Adrenal gland (tissue), 12 donors: ENCODE data around the gene SMIM11. TPM values are rescaled to one million over a fixed set of nuclear protein-coding genes. Genes with fewer than 3 reads are reported as not detected.
A peak's percentile ranks its signal among the peaks of the same experiment; 100 is the strongest.

ENCODE experiments used
- DNase-seq, 7 donors: peaks; one replicate each; pipeline ENCODE4 v3.0.0-alpha.2; 2019 to 2020
- H3K27ac ChIP-seq, 5 donors: fragments of 200-600 bp; sonication (generic) in 4 of 5; 1 replicate in 3 of 5; 2 replicates in 2 of 5; pipeline versions ENCODE4 v1.5.1 to v1.8.0; 2016 to 2020; ENCODE audit warnings: mild to moderate bottlenecking in 1 of 5
- H3K27me3 ChIP-seq: fragments of 200-600 bp; 2 replicates; pipeline ENCODE4 v1.8.0; 2021
- H3K36me3 ChIP-seq, 2 donors: fragments of 200-600 bp; replicated peaks in 1 of 2; 1 replicate in 1 of 2; 2 replicates in 1 of 2; pipeline versions ENCODE4 v1.5.1 to v1.8.0; 2018 to 2022
- H3K4me1 ChIP-seq, 2 donors: fragments of 200-600 bp; replicated peaks in 1 of 2; 1 replicate in 1 of 2; 2 replicates in 1 of 2; pipeline versions ENCODE4 v1.5.1 to v1.8.0; 2018 to 2021
- H3K4me3 ChIP-seq, 4 donors: fragments of 200-600 bp; sonication (generic) in 3 of 4; one replicate each; pipeline ENCODE4 v1.5.1; 2016 to 2018
- H3K9me3 ChIP-seq, 3 donors: fragments of 200-600 bp; sonication (generic) in 1 of 3; replicated peaks in 1 of 3; 1 replicate in 2 of 3; 2 replicates in 1 of 3; pipeline versions ENCODE4 v1.5.1 to v1.8.0; 2016 to 2021
- CTCF ChIP-seq, 6 experiments: fragments of 450-650 bp in 4 of 6; fragments of 200-600 bp in 2 of 6; sonication (generic) in 1 of 6; IDR thresholded peaks; 1 replicate in 5 of 6; 2 replicates in 1 of 6; pipeline versions ENCODE4 v1.5.1 to v1.8.0; 2016 to 2021; ENCODE audit warnings: antibody characterized with exemption in 6 of 6, mild to moderate bottlenecking in 2 of 6, moderate library complexity in 1 of 6
- POLR2A ChIP-seq, 2 donors: fragments of 450-650 bp; IDR thresholded peaks; one replicate each; pipeline ENCODE4 v1.6.1; 2017; ENCODE audit warnings: antibody characterized with exemption in 2 of 2, mild to moderate bottlenecking in 2 of 2, moderate library complexity in 1 of 2
- WGBS, 4 donors: extraction: QIAGEN DNeasy Blood & Tissue Kit in 2 of 4; methylation state at CpG; one replicate each; pipeline versions ENCODE4 v1.1.5 to v1.1.7; 2013 to 2017; 5-methylcytosine and 5-hydroxymethylcytosine counted together
- intact Hi-C, 2 donors: fragments of 100-400 bp; cut with DNase I; formaldehyde crosslinking; loops; one replicate each; pipeline versions ENCODE4 v1.14.1 to v1.15.0; 2022 to 2023
- polyA plus RNA-seq, 3 donors: library from polyadenylated mRNA; stranded (reverse); fragments of 200-250 nt in 2 of 3; fragments of 350-450 nt in 1 of 3; fragmentation: Illumina TruSeq in 1 of 3; extraction: RNeasy Lipid Tissue Mini Kit (QIAGEN cat#74804) in 1 of 3; gene quantifications; one replicate each; pipeline ENCODE4 v1.2.3, GENCODE V29; 2013 to 2014
- total RNA-seq, 9 donors: library from RNA; depleted of rRNA in 4 of 9; stranded (reverse); fragments of >200 nt in 4 of 9; fragments of 120-200 nt in 1 of 9; fragmentation: NEBNext Ultra II Directional in 1 of 9; extraction: Animal tissue kit (Norgen Biotek cat#: 25700) in 1 of 9; gene quantifications; one replicate each; pipeline versions ENCODE4 v1.1.0 to v1.2.4, GENCODE V29; 2013 to 2023
- donor health status: healthy with polysubstance abuse.
- donor health status: Bipolar disorder and iron deficiency.
- donor health status: DM: yes; HTN: yes; CAD: no.
- donor health status: DM: no; HTN: no; CAD: no.
- donor health status: DM: no; HTN: no; CAD: no.
- donor health status: DM: yes; HTN: yes; CAD: no.

SMIM11 gene
- total and polyA plus RNA-seq, 12 donors, result 2.3 to 24.4 (median 7.0) TPM; not detected in 1

GRCh38 chr21:34364921-34365320 is 10.4 kb upstream of the SMIM11 start:
- Histone ChIP-seq H3K36me3 (no peaks in the 10 kb centered on the region), H3K9me3 (no peaks in the 10 kb centered on the region)
- TF ChIP-seq CTCF (IDR thresholded peaks at IDR 0.05), result no peak
- TF ChIP-seq POLR2A (IDR thresholded peaks at IDR 0.05), result no peak

GRCh38 chr21:34365809-34366208 is 9.5 kb upstream of the SMIM11 start:
- H3K27me3 ChIP-seq, result no peaks in the 10 kb centered on the region
- peak in 4 of 7 donors; percentile 0 to 10 (median 3) for DNase-seq
- H3K36me3 ChIP-seq, result no peaks in the 10 kb centered on the region
- no peak overlapping the region for H3K4me3 ChIP-seq
- peaks cover 0 to 8% of the 10 kb centered on the region in 2 donors for H3K4me1 ChIP-seq
- H3K9me3 ChIP-seq, result no peaks in the 10 kb centered on the region
- intact Hi-C loops, result no loop called here
- H3K27ac ChIP-seq, result no peak overlapping the region
- 77 to 87% (median 80%) methylated on average over 6 of the region's 6 CpGs for WGBS, 4 donors
- no peak for TF ChIP-seq CTCF (IDR thresholded peaks at IDR 0.05)
- TF ChIP-seq POLR2A (IDR thresholded peaks at IDR 0.05), result no peak

More at GRCh38 chr21:34364921-34365320, 10.4 kb upstream of the SMIM11 start:
- peak in 3 of 7 donors; percentile 1 to 13 (median 2) for DNase-seq
- intact Hi-C loops, result no loop called here
- H3K27me3 ChIP-seq, result no peaks in the 10 kb centered on the region
- H3K27ac ChIP-seq, result no peak overlapping the region
- H3K4me1 ChIP-seq, result peaks cover 0 to 8% of the 10 kb centered on the region in 2 donors
- no peak overlapping the region for H3K4me3 ChIP-seq

GRCh38 chr21:34367320-34367935 is 7.9 kb upstream of the SMIM11 start:
- TF ChIP-seq POLR2A (IDR thresholded peaks at IDR 0.05) (no peak), CTCF (IDR thresholded peaks at IDR 0.05) (peak; percentile 48 to 64 (median 54))
- peak; percentile 33 to 75 (median 51) for DNase-seq

GRCh38 chr21:34369741-34370140 is 5.6 kb upstream of the SMIM11 start:
- intact Hi-C loops, result no loop called here
- H3K36me3 ChIP-seq, result no peaks in the 10 kb centered on the region
- no peaks in the 10 kb centered on the region for H3K4me1 ChIP-seq
- no peaks in the 10 kb centered on the region for H3K9me3 ChIP-seq
- no peak for TF ChIP-seq CTCF (IDR thresholded peaks at IDR 0.05)
- no peak for TF ChIP-seq POLR2A (IDR thresholded peaks at IDR 0.05)
- no peak overlapping the region for H3K4me3 ChIP-seq
- no peak for DNase-seq
- no peak overlapping the region for H3K27ac ChIP-seq
- no peaks in the 10 kb centered on the region for H3K27me3 ChIP-seq
- 28 to 48% (median 32%) methylated on average over 1 of the region's 1 CpG for WGBS, 4 donors

More at GRCh38 chr21:34367320-34367935, 7.9 kb upstream of the SMIM11 start:
- Histone ChIP-seq H3K4me1 (no peaks in the 10 kb centered on the region), H3K36me3 (no peaks in the 10 kb centered on the region), H3K27me3 (no peaks in the 10 kb centered on the region), H3K9me3 (no peaks in the 10 kb centered on the region), H3K4me3 (no peak overlapping the region), H3K27ac (no peak overlapping the region)
- WGBS, 4 donors, result 58 to 75% (median 69%) methylated on average over 3 of the region's 3 CpGs
- intact Hi-C loops, result no loop called here
